K562 (cell line): ENCODE results near the gene CENPT. TPM values are rescaled to one million over a fixed set of nuclear protein-coding genes. Genes with fewer than 3 reads are reported as not detected.

ENCODE experiments used
- CAMTA2 ChIP-seq: fragments of 250-450 bp; sonication (Bioruptor Pico); conservative IDR thresholded peaks from 2 replicates; pipeline ENCODE4 v1.5.1; 2022
- CBFA2T2 ChIP-seq: fragments of 450-650 bp; conservative IDR thresholded peaks from 2 replicates; pipeline ENCODE4 v1.6.1; 2017; ENCODE audit warnings: mild to moderate bottlenecking
- CHD1 ChIP-seq: fragments of 200-600 bp; sonication (generic); IDR thresholded peaks from one replicate; pipeline ENCODE4 v1.6.1; 2012; ENCODE audit warnings: mild to moderate bottlenecking, moderate library complexity, low read length, inconsistent platforms
- CREBBP ChIP-seq: IDR thresholded peaks from one replicate; pipeline ENCODE4 v1.6.1; 2012; ENCODE audit warnings: low read depth, mild to moderate bottlenecking, control low read depth, inconsistent platforms, low read length
- FOXJ3 ChIP-seq: sonication (generic); formaldehyde crosslinking; IDR thresholded peaks from 2 replicates; pipeline ENCODE4 v1.4.0; 2020; ENCODE audit warnings: mild to moderate bottlenecking, missing genetic modification reagents
- HMGN3 ChIP-seq: IDR thresholded peaks from 2 replicates; pipeline ENCODE4 v1.6.1; 2011; ENCODE audit warnings: borderline replicate concordance, low read depth, mild to moderate bottlenecking, mixed read lengths, low read length; ENCODE audit not compliant: insufficient read length; ENCODE audit errors: extremely low read depth
- ID3 ChIP-seq, 2 experiments: fragments of 250-450 bp in 1 of 2; fragments of 450-650 bp in 1 of 2; sonication (Bioruptor Pico) in 1 of 2; IDR thresholded peaks; 2 replicates each; pipeline versions ENCODE4 v1.6.1 to v1.8.0; 2016 to 2021; ENCODE audit warnings: mild to moderate bottlenecking in 2 of 2, moderate library complexity in 2 of 2, missing compliant biosample characterization in 1 of 2, missing genetic modification characterization in 1 of 2
- MAFG ChIP-seq: fragments of 450-650 bp; conservative IDR thresholded peaks from 2 replicates; pipeline ENCODE4 v1.6.1; 2016; ENCODE audit warnings: missing genetic modification characterization, missing compliant biosample characterization
- NCOR1 ChIP-seq: fragments of 450-650 bp; IDR thresholded peaks from 2 replicates; pipeline ENCODE4 v1.6.1; 2016; ENCODE audit warnings: mild to moderate bottlenecking, moderate library complexity
- NKRF ChIP-seq: fragments of 450-650 bp; IDR thresholded peaks from 2 replicates; pipeline ENCODE4 v1.6.1; 2016; ENCODE audit warnings: borderline replicate concordance
- PHF20 ChIP-seq: fragments of 450-650 bp; IDR thresholded peaks from 2 replicates; pipeline ENCODE4 v1.6.1; 2018; ENCODE audit not compliant: partially characterized antibody
- POLR2AphosphoS5 ChIP-seq: IDR thresholded peaks from 2 replicates; pipeline ENCODE4 v1.6.1; 2011; ENCODE audit warnings: mild to moderate bottlenecking, low read depth, low read length, moderate library complexity; ENCODE audit not compliant: control insufficient read depth, insufficient read depth
- POLR2H ChIP-seq: IDR thresholded peaks from 2 replicates; pipeline ENCODE4 v1.6.1; 2016; ENCODE audit warnings: missing genetic modification characterization, low read depth, mild to moderate bottlenecking, control low read depth, missing compliant biosample characterization, moderate library complexity
- RUNX1 ChIP-seq: sonication (generic); IDR thresholded peaks from 2 replicates; pipeline ENCODE4 v1.6.1; 2016; ENCODE audit warnings: antibody characterized with exemption, low read depth
- SMAD4 ChIP-seq: fragments of 250-450 bp; sonication (Bioruptor Pico); conservative IDR thresholded peaks from 2 replicates; pipeline ENCODE4 v1.8.0; 2021; ENCODE audit warnings: inconsistent platforms, mild to moderate bottlenecking, moderate library complexity
- STAG1 ChIP-seq: sonication (generic); formaldehyde crosslinking; IDR thresholded peaks from 2 replicates; pipeline ENCODE4 v1.5.0; 2020; ENCODE audit warnings: missing genetic modification reagents, borderline replicate concordance
- TARDBP ChIP-seq: fragments of 450-650 bp; IDR thresholded peaks from 2 replicates; pipeline ENCODE4 v1.6.1; 2016
- TBL1XR1 ChIP-seq, 2 experiments: IDR thresholded peaks; 2 replicates each; pipeline ENCODE4 v1.6.1; 2012; ENCODE audit warnings: improper control_type of control experiment in 2 of 2, low read length in 2 of 2, mild to moderate bottlenecking in 1 of 2
- TEAD4 ChIP-seq, 2 experiments: sonication (generic) in 1 of 2; formaldehyde crosslinking in 1 of 2; IDR thresholded peaks; 2 replicates each; pipeline versions ENCODE4 v1.6.1 to v1.8.0; 2012 to 2022; ENCODE audit warnings: borderline replicate concordance in 1 of 2, inconsistent platforms in 1 of 2, low read length in 1 of 2, mild to moderate bottlenecking in 1 of 2, missing genetic modification reagents in 1 of 2
- XRCC4 ChIP-seq: IDR thresholded peaks from one replicate; pipeline ENCODE4 v1.6.1; 2011; ENCODE audit not compliant: insufficient read depth, insufficient read length; ENCODE audit errors: extremely low read depth
- ZBED1 ChIP-seq: IDR thresholded peaks from 2 replicates; pipeline ENCODE4 v1.6.1; 2014
- ZNF143 ChIP-seq: sonication (generic); formaldehyde crosslinking; IDR thresholded peaks from 2 replicates; pipeline ENCODE4 v1.9.0; 2022; ENCODE audit warnings: mild to moderate bottlenecking, missing genetic modification reagents
- ZNF76 ChIP-seq: fragments of 250-450 bp; sonication (Bioruptor Pico); IDR thresholded peaks from 2 replicates; pipeline ENCODE4 v1.4.0; 2020; ENCODE audit warnings: mild to moderate bottlenecking, moderate library complexity, borderline replicate concordance
- polyA plus RNA-seq, 8 experiments: library from polyadenylated mRNA; depleted of rRNA in 4 of 8; stranded (reverse) in 5 of 8; unstranded in 3 of 8; fragments of >200 nt; fragmentation: Nextera tagmentation in 2 of 8; fragmentation: Illumina TruSeq in 1 of 8; extraction: Ambion mirVana in 2 of 8; extraction: Trizol in 1 of 8; gene quantifications; 2 replicates each; pipeline versions ENCODE4 v1.2.1 to v1.2.3, GENCODE V29; 2011 to 2014; ENCODE audit warnings: inconsistent platforms in 1 of 8, missing spikeins in 1 of 8
- total RNA-seq, 7 experiments: library from RNA; depleted of rRNA in 6 of 7; stranded (reverse); fragments of >200 nt in 6 of 7; fragmentation: Illumina TruSeq in 2 of 7; extraction: Trizol in 2 of 7; gene quantifications; 2 replicates each; pipeline versions ENCODE4 v1.2.1 to v1.2.3, GENCODE V29; 2011 to 2021; ENCODE audit warnings: low replicate concordance in 1 of 7
- TF ChIP-seq, protein P1 (sequence below): fragments of 450-650 bp; formaldehyde crosslinking; IDR thresholded peaks from 2 replicates; pipeline ENCODE4 v1.4.0; 2022; ENCODE audit warnings: missing genetic modification characterization
- TF ChIP-seq, protein P2 (sequence below): sonication (generic); formaldehyde crosslinking; IDR thresholded peaks from 2 replicates; pipeline ENCODE4 v1.8.1; 2023; ENCODE audit warnings: mild to moderate bottlenecking, missing genetic modification reagents

The CENPT gene
- total and polyA plus RNA-seq, 9 of the 15 experiments (the other 6 are each of a cell fraction or from before 2014, with no cell fraction given), result 3.6 to 94.2 (median 44.1) TPM

- TF ChIP-seq TEAD4 (IDR thresholded peaks at IDR 0.05; ENCODE audit: low read length) (no peak), TEAD4 (CRISPR knock-in tag; IDR thresholded peaks at IDR 0.05; ENCODE audit: borderline replicate concordance) (peak; percentile 16; the same call in 1 of the 2 replicates), NKRF (peak; percentile 58; the same call in 1 of the 2 replicates), SMAD4 (CRISPR knock-in tag) (no peak), XRCC4 (no peak), HMGN3 (no peak), MAFG (tag) (no peak), RUNX1 (no peak), TARDBP (no peak), ZNF76 (CRISPR knock-in tag) (no peak), POLR2AphosphoS5 (no peak), FOXJ3 (CRISPR knock-in tag) (no peak), ZBED1 (no peak), CREBBP (no peak), NCOR1 (no peak), PHF20 (peak; percentile 62), STAG1 (no peak), CBFA2T2 (no peak), POLR2H (tag) (no peak), TBL1XR1 (IDR thresholded peaks at IDR 0.05; ENCODE audit: low read length in 2 of 2) (no peak), CAMTA2 (CRISPR knock-in tag) (no peak), CHD1 (peak; percentile 85), ID3 (CRISPR knock-in tag; IDR thresholded peaks at IDR 0.05) (no peak), ID3 (tag; IDR thresholded peaks at IDR 0.05) (no peak), ZNF143 (CRISPR knock-in tag) (no peak)
- TF ChIP-seq, protein P1, sequence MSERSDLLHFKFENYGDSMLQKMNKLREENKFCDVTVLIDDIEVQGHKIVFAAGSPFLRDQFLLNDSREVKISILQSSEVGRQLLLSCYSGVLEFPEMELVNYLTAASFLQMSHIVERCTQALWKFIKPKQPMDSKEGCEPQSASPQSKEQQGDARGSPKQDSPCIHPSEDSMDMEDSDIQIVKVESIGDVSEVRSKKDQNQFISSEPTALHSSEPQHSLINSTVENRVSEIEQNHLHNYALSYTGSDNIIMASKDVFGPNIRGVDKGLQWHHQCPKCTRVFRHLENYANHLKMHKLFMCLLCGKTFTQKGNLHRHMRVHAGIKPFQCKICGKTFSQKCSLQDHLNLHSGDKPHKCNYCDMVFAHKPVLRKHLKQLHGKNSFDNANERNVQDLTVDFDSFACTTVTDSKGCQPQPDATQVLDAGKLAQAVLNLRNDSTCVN, result no peak
- TF ChIP-seq, protein P2, sequence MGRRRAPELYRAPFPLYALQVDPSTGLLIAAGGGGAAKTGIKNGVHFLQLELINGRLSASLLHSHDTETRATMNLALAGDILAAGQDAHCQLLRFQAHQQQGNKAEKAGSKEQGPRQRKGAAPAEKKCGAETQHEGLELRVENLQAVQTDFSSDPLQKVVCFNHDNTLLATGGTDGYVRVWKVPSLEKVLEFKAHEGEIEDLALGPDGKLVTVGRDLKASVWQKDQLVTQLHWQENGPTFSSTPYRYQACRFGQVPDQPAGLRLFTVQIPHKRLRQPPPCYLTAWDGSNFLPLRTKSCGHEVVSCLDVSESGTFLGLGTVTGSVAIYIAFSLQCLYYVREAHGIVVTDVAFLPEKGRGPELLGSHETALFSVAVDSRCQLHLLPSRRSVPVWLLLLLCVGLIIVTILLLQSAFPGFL, result no peak
Observed at GRCh38 chr16:67805718-67806427, 41.6 kb downstream of the CENPT start (continued).
